GM19372 (cell line): ENCODE data around the gene TNFRSF1A.

Experiments
- ATAC-seq: cut with Tn5 transposase; IDR thresholded peaks from one replicate; pipeline ENCODE4 v1.9.1; 2021; ENCODE audit warnings: mild to moderate bottlenecking, low read depth, moderate library complexity; ENCODE audit not compliant: unreplicated experiment

Gene TNFRSF1A

DNA sequence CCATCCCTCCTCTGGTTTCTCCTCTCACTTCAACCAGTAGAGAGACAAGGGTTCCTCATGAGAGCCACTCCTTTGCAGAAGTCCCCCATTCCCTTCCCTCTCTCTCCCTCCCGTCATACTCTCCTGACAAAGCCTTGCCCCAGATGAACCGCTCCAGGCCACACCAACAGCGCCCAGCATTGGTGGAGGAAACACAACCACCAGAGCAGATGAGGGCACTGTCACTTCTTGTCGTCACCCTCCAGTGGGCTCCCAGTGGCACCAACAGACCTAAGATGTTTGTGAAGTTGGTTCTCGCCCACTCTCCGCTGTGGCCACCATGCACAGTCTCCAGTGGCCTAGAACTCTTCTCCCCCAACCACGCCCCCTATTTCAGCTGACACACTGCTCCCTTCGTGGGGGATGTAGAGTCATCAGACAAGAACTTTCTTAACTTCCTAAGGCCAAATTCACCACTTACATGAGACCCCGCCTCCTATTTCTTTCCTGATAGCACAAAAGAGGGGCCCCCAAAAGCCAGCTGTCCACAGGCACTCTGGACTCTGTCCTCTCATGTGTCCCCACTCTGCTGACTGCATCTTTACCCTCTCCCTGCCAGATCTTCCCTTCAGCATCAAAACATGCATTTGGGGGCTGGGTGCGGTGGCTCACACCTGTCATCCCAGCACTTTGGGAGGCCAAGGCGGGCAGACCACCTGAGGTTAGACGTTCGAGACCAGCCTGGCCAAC is 60.6 kb downstream of the TNFRSF1A start:
- no peak for ATAC-seq

DNA sequence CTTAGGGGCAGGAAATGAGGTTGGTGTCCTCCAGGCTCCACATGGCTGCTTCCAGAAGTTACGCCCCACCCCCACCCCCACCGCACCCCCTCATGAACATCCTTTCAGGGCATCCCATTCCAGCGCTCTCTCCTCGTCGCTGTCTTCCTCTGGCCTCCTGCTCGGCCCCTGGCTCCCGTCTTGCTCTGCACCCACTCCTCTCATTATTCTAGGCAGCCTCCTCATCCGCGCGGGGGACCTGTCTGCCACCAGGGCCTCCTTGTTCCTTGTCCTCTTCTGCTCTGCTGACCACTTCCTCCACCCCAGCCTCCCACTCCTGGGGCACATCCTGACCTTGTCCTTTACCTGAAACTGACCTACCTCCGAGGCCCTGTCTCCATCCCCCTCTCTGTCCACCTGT is 61.2 kb downstream of the TNFRSF1A start:
- no peak for ATAC-seq

DNA sequence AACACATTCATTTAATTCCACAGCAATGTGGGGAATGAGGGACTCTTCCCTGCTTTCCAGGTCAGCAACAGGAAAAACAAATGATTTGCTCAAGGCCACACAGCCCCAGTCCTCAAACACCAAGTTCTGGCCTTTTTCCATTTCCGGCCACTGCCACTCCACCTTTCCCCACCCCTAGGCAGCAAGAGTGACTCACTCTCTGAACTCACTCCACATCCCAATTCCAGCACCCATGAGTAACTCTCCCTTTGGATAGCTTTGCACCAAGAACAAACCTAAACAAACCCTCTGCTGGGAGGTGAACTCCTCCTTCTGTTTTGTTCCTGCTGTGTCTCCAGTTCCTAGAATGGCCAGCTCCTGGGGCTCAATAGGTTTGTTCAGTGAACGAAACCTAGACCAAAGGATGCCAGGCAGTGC is 61.8 kb downstream of the TNFRSF1A start:
- no peak for ATAC-seq

DNA sequence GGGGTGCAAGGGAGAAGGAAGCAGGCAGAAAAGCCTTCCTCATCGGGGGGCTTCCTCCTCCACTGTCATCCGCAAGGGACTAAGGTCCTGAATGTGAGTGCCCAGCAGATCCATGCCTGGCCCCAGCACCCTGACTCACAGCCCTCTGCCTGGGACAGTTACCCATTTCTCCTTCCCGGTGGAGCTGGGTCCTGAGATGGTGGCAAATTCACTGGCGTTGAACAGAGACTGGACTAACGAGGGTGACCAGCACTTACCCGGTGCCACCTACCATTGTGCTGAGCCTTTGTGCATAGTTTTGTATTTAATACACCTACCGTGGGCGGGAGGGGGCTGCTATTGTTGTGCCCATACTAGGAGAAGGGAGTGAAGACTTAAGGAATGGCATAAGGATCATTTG is 62.2 kb downstream of the TNFRSF1A start:
- no peak for ATAC-seq

- no peak for ATAC-seq
These were observed 62.6 kb downstream of the TNFRSF1A start for GRCh38 chr12:6279256-6279628.
